ENCODE data around the gene WWOX. TPM values are rescaled to one million over a fixed set of nuclear protein-coding genes. Genes with fewer than 3 reads are reported as not detected.

Gene WWOX
- total RNA-seq, 2 experiments from 2014 or later, result 19.1 to 23.7 TPM

DNA sequence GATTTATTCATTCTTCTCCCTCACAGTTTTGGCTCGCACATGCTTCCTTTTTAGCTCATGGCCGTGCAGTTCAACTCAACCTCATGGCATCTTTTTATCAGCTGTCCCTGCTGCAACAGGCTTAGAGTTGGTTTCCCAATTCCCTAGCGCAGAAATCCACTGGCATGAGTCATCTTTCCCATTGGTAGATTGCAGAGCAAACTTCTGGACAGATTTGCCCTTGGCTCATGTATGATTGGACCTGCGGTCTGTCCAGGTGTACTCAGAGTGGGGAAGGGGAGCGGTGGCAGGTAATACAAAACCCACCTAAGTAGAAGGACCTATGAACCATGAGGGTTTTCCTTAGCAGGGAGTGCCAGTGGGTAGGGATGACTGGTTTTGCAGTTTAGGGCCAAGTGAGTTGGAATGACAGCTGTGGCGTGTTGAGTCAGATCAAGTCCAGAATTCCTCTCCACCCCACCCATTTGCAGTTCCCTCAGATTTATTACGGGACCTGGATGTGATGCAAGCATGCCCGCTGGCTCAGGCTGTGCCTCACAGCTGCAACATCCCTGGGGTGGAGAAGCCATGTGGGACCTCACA lies 584.7 kb downstream of the WWOX start:
- DNase-seq (no peak), ATAC-seq (no peak)
- Mint-ChIP-seq H3K4me1 (ENCODE audit: low read depth) (no peaks in the 10 kb centered on the region), H3K36me3 (ENCODE audit: low read depth) (no peaks in the 10 kb centered on the region), H3K9me3 (no peaks in the 10 kb centered on the region), H3K27me3 (no peaks in the 10 kb centered on the region), H3K4me3 (no peak overlapping the region), H3K27ac (no peak overlapping the region)
- intact Hi-C loops (cut with micrococcal nuclease), result no loop called here
- ChIA-PET CTCF (interaction anchor here (1.2 kb wide), 1 partner anchor 51 kb away, joined by 3 read pairs; no protein-coding TSS in a partner anchor), POLR2A (no interaction called here)
- TF ChIP-seq CTCF (IDR thresholded peaks at IDR 0.05), result no peak

DNA sequence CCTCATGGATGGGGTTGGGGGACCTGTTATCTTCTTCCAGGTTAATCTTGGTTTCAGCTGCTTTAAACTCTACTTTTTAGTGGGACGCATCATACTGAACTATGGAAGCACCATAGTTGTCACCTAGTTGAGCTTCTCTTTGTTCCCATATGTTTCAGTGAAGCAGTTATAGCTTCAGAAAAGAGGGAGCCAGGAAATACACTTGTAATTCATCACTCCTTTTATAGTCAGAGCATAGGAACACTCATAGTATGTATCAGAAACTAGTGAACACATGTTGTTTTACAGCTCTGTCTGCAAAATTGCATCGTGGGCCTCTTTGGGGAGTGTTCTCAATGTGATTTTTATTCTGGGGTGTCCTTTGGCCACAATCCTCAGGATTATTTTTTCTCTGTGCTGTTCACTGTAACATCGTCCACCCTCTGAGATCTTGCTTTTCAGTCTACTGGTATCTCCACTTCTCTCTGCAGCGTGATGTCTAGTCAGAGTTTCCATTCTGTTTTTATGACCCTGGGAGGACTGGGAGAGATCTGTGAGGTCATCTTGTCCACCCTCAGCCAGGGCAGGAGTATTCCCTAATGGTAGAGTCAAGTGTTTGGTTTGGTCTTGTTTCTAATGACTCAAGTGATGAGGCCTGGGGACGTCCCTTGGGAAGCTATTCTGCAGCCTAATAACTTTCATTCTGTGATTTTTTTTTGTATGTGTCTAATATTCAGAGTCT lies 585.4 kb downstream of the WWOX start:
- TF ChIP-seq CTCF (IDR thresholded peaks at IDR 0.05), result no peak
- DNase-seq, result no peak
- intact Hi-C loops (cut with micrococcal nuclease), result no loop called here
- Mint-ChIP-seq H3K9me3 (no peaks in the 10 kb centered on the region), H3K27ac (no peak overlapping the region), H3K36me3 (ENCODE audit: low read depth) (no peaks in the 10 kb centered on the region), H3K4me3 (no peak overlapping the region), H3K27me3 (no peaks in the 10 kb centered on the region), H3K4me1 (ENCODE audit: low read depth) (no peaks in the 10 kb centered on the region)
- POLR2A ChIA-PET, result no interaction called here
- CTCF ChIA-PET, result no interaction called here
- ATAC-seq, result no peak

GRCh38 chr16:78686601-78687000 lies 587.1 kb downstream of the WWOX start:
- Mint-ChIP-seq H3K27me3 (no peaks in the 10 kb centered on the region), H3K27ac (no peak overlapping the region), H3K4me3 (no peak overlapping the region), H3K4me1 (ENCODE audit: low read depth) (no peaks in the 10 kb centered on the region), H3K9me3 (no peaks in the 10 kb centered on the region), H3K36me3 (ENCODE audit: low read depth) (no peaks in the 10 kb centered on the region)
- ChIA-PET CTCF (no interaction called here), POLR2A (no interaction called here)
- no peak for TF ChIP-seq CTCF (IDR thresholded peaks at IDR 0.05)
- intact Hi-C loops (cut with micrococcal nuclease), result no loop called here
- no peak for DNase-seq
- no peak for ATAC-seq

DNA sequence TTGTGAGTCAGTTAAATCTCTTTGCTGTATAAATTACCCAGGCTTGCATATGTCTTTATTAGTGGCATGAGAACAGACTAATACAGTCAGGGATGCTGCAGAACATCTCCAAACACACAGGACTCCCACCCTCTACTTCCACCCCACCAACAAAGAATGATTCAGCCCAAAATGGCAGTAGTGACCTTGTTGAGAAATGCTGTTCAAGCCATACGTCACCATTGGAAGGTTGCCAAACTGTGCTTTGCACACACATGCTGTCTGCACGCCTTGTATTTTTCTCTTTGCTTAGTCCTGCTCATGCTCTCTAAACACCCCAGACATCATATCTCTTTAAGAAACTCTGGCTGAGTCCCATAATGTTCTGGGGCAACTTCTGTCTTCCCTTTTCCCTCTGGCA lies 589.6 kb downstream of the WWOX start:
- Mint-ChIP-seq H3K4me3 (no peak overlapping the region), H3K9me3 (no peaks in the 10 kb centered on the region), H3K4me1 (ENCODE audit: low read depth) (no peaks in the 10 kb centered on the region), H3K36me3 (ENCODE audit: low read depth) (no peaks in the 10 kb centered on the region), H3K27me3 (no peaks in the 10 kb centered on the region), H3K27ac (no peak overlapping the region)
- intact Hi-C loops (cut with micrococcal nuclease), result no loop called here
- TF ChIP-seq CTCF (IDR thresholded peaks at IDR 0.05), result no peak
- POLR2A ChIA-PET, result no interaction called here
- DNase-seq (no peak), ATAC-seq (no peak)
- CTCF ChIA-PET, result no interaction called here

GRCh38 chr16:78689536-78689935 lies 590.1 kb downstream of the WWOX start:
- no peak for DNase-seq
- ChIA-PET CTCF (no interaction called here), POLR2A (no interaction called here)
- intact Hi-C loops (cut with micrococcal nuclease), result no loop called here
- Mint-ChIP-seq H3K27ac (no peak overlapping the region), H3K9me3 (no peaks in the 10 kb centered on the region), H3K27me3 (no peaks in the 10 kb centered on the region), H3K4me3 (no peak overlapping the region), H3K4me1 (ENCODE audit: low read depth) (no peaks in the 10 kb centered on the region), H3K36me3 (ENCODE audit: low read depth) (no peaks in the 10 kb centered on the region)
- no peak for ATAC-seq
- no peak for TF ChIP-seq CTCF (IDR thresholded peaks at IDR 0.05)

Data from activated CD8-positive, alpha-beta T cell treated with anti-CD3 and anti-CD28 coated beads for 36 hours (primary cell).